ENCODE data around the gene PI4KA. TPM values are rescaled to one million over a fixed set of nuclear protein-coding genes. Genes with fewer than 3 reads are reported as not detected.
"Not testable (repeated sequence)": the region's sequence is repeated elsewhere in the genome, so short reads cannot be mapped to it uniquely, and the experiment has no call there.

The PI4KA gene
- total RNA-seq, 1 donor from 2014 or later = 41.6 TPM

GRCh38 chr22:20748082-20748481, 110.5 kb downstream of the PI4KA start:
- no peak for DNase-seq

DNA sequence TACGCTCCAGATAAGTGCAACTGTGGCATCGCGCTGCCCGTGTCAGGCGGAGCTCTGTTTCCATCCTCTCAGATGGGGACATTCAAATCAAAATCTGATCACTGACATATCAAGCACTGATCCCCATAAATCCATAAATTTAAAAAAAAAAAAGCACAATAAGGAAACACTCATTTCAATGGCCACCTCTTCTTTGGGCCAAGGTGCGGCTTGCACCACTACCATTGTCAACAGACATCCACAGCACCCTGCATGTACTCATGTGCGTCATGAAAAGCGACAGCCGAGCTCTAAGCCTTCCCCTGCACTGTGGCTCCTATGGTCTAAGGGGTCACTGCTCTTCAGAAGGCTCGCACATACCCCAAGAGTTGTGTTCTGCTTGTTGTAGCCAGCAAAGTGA, 111.4 kb downstream of the PI4KA start:
- DNase-seq = no peak

- DNase-seq = no peak
Measured at GRCh38 chr22:20746431-20747189, 112.0 kb downstream of the PI4KA start.

- no peak for DNase-seq
Measured at GRCh38 chr22:20745119-20745518, 113.5 kb downstream of the PI4KA start.

GRCh38 chr22:20744456-20744855, 114.2 kb downstream of the PI4KA start:
- DNase-seq = no peak

DNA sequence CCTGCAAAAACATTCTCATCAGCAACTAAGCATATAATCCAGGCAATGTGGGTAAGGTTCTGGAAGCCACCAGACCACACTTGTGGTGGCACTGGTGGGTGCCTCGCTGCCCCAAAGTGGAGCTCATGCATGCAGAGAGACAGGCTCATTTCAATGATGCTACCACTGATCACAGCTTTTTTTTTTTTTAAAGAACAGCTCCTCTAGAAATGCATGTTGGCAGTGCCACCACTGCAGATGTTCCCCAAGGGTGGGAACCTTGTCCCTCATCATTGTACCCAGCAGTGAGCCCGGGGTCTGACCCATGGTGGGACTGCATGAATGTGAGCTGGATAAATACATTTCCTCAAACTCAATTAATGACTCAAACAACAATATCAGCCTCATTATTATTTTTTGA, 115.8 kb downstream of the PI4KA start:
- DNase-seq = no peak

- no peak for DNase-seq
Measured at GRCh38 chr22:20741634-20742581, 116.7 kb downstream of the PI4KA start.

- DNase-seq = no peak
Measured at GRCh38 chr22:20741008-20741633, 117.5 kb downstream of the PI4KA start.

- DNase-seq = no peak
Measured at GRCh38 chr22:20740222-20740951, 118.2 kb downstream of the PI4KA start.

GRCh38 chr22:20738394-20739089, 120.1 kb downstream of the PI4KA start:
- no peak for DNase-seq

GRCh38 chr22:20736891-20737290, 121.7 kb downstream of the PI4KA start:
- not testable (repeated sequence) for DNase-seq

- DNase-seq = not testable (repeated sequence)
Measured at GRCh38 chr22:20735356-20736162, 123.1 kb downstream of the PI4KA start.

DNA sequence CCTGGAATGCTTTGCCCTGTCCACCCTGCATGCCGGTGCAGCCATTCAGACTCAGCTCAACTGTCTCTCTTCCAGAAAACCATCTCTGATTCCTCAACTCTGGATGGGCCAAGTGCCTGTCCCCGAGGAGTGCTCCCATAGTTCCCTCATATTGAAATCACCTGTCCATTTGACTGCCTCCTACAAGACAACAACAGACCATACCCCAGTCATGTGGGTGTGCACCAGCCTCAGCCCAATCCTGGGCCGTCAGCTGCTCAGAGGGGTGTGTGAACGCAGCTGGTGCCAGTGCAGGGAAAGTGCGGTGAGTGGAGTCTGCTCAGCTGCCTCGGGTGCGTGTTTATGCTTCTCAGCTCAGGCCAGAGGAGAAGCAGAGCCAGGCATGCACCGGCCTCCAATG, 126.2 kb downstream of the PI4KA start:
- DNase-seq = not testable (repeated sequence)

- DNase-seq = no peak
Measured at GRCh38 chr22:20729194-20729593, 129.4 kb downstream of the PI4KA start.

DNA sequence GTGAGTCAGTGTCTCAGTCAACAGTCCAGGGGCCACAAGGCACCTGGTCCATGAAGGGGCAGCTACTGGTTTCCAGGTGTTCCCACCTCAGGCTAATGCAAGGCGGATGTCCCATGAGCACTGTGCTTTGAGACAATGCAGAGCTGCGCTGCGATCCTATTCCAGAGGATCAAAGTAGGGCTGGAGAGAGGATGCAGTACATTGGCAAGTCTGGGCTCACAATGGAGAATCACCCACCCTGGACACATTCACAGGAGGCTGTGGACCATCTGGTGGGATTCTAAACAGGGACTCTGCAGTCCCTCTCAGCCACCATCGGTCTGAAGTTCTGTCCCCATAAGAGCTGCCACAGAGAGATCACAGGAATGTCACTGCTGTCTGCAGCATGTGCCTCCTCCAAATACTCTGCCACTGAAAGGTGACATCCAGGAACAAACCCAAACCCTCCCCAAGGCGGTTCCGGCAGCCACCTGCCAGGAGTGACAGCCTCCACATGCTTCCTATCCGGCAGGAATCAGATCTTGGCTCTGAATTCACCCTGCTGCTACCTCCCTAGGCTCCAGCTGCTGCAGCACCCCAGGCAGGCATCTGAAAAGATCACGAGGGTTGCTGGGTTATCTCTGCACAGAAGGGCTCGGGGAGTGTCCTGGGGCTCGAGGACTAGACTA, 130.0 kb downstream of the PI4KA start:
- DNase-seq = no peak

DNA sequence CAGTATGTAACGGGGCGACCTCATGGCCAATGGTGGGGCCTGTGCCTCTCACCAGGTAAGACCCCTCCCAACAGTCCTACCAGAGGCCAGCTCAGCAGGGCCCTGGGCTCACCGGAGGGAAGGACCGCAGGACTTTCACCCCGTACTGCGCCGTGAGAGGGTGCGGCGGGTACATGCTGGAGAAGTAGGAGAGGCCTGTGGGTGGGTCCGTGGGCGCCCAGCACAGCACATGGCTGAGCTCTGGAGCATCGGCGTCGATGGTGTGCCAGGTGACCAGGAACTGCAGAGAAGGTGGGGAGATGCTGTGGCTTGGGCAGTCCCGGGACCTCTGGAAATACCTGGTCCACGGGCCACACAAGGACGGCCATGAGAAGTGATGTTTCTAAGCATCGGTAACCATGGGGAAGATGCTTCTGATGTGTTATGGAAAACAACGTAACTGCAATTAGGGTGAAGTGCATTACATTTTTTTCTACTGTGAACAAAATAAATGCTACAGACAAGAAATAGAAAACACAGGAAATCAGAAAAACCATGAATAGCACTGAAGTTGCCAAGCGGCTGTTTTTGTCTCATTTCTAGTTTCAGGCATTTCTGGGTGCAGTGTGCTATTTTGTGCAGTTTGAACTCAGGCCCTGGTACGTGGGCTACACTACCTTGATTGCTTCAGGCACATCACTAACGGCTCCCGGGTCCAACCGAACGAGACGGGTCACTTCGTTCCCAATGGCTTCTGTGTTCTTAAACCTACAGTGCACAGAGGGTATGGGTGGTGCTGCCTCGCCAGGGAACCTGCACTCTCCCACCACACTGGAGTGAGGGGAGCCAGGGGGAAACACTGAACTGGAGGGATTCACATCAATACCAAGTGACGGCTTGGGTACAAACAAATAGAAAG, 131.2 kb downstream of the PI4KA start:
- no peak for DNase-seq

- DNase-seq = no peak
Measured at GRCh38 chr22:20725987-20726558, 132.5 kb downstream of the PI4KA start.

DNA sequence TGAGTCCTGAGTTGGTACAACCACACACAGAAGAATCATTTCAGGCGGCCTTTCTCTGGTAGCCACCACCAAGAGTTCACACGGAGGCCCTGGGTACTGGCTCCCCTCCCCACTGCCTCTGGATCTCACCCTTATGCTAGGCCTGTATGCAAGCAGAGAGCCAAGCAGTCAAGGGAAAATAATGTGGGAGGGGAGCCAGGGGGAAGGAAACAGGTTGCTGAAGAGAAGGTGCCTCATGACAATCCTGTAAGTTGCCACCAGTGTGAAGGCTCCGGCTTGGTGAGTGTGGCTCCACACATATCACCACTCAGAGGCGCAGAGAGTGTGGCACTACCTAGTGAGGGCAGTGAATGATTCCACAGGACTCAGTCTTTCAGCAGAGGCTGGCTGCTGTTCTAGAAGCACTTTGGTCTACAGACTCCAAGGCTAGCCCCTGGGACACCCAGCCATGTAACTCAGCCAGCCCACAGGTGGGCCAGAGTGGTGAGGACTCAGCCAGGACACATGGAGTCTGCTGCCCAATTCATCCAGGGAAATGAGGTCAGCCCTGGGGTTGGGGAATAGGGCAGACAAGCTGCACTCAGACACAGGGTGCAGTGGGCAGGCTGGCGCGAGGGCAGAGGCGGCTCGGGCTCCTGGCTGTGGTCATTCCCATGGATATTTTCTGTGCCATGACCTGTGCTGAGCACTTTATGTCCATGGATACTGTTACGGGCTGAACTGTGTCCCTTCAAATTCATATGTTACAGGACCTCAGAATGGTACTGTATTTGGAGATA, 133.7 kb downstream of the PI4KA start:
- DNase-seq = no peak
